MM.1S (cell line): ENCODE measurements around the gene PARP12.

Experiments
- EZH2phosphoT487 ChIP-seq: fragments of 300-600 bp; sonication (generic); IDR thresholded peaks from 2 replicates; pipeline ENCODE4 v1.6.1; 2018; ENCODE audit warnings: antibody characterized with exemption, low read length
- TF ChIP-seq, protein P1 (sequence below): fragments of 300-600 bp; sonication (generic); IDR thresholded peaks from 2 replicates; pipeline ENCODE4 v1.5.1; 2016; ENCODE audit warnings: antibody characterized with exemption, low read length, mixed read lengths

DNA sequence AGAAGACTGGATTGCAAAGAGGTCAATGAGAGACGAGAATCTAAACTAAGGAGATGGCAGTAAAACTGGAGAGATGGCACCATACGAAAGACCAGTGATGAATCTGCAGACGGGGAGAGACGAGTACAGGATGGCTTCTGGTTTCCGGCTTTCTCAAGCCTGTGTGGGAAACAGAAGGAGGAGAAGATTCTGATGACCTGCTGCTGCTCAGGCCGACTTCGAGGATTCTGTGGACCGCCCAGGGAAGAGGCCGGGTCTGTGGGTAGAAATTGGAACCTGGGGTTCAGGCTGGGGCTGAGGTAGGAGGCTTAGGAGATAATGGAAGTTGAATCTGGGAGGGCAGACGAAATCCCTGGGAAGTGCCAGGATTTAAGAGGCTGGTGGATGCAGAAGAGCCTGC is 48.6 kb downstream of the PARP12 start:
- TF ChIP-seq, protein P1, sequence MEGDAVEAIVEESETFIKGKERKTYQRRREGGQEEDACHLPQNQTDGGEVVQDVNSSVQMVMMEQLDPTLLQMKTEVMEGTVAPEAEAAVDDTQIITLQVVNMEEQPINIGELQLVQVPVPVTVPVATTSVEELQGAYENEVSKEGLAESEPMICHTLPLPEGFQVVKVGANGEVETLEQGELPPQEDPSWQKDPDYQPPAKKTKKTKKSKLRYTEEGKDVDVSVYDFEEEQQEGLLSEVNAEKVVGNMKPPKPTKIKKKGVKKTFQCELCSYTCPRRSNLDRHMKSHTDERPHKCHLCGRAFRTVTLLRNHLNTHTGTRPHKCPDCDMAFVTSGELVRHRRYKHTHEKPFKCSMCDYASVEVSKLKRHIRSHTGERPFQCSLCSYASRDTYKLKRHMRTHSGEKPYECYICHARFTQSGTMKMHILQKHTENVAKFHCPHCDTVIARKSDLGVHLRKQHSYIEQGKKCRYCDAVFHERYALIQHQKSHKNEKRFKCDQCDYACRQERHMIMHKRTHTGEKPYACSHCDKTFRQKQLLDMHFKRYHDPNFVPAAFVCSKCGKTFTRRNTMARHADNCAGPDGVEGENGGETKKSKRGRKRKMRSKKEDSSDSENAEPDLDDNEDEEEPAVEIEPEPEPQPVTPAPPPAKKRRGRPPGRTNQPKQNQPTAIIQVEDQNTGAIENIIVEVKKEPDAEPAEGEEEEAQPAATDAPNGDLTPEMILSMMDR, result no peak
- no peak for TF ChIP-seq EZH2phosphoT487
